Smooth muscle cell (in vitro differentiated cells): Measurements from ENCODE around the gene DNAH17. TPM values are rescaled to one million over a fixed set of nuclear protein-coding genes. Genes with fewer than 3 reads are reported as not detected.

Source experiments
- DNase-seq: peaks from one replicate; lab custom pipeline; 2025; ENCODE audit not compliant: unreplicated experiment; lab: John Stamatoyannopoulos, UW
- H2AFZ ChIP-seq: fragments of 200-600 bp; sonication (generic); 2 replicates; pipeline ENCODE4 v1.6.0; 2016; ENCODE audit warnings: antibody characterized with exemption, low read depth, mild to moderate bottlenecking
- H3F3A ChIP-seq: fragments of 200-600 bp; sonication (generic); 2 replicates; pipeline ENCODE4 v1.6.0; 2017; ENCODE audit warnings: antibody characterized with exemption, low read depth
- H3K27ac ChIP-seq: fragments of 200-600 bp; sonication (generic); 2 replicates; pipeline ENCODE4 v1.5.1; 2016; ENCODE audit warnings: low read depth, mild to moderate bottlenecking
- H3K27me3 ChIP-seq: fragments of 200-600 bp; sonication (generic); 2 replicates; pipeline ENCODE4 v1.6.1; 2016; ENCODE audit warnings: low read depth, mild to moderate bottlenecking
- H3K36me3 ChIP-seq: fragments of 200-600 bp; sonication (generic); 2 replicates; pipeline ENCODE4 v1.5.1; 2016; ENCODE audit warnings: low read depth
- H3K4me1 ChIP-seq: fragments of 200-600 bp; sonication (generic); 2 replicates; pipeline ENCODE4 v1.5.1; 2016; ENCODE audit warnings: low read depth
- H3K4me2 ChIP-seq: fragments of 200-600 bp; sonication (generic); 2 replicates; pipeline ENCODE4 v1.6.0; 2016; ENCODE audit warnings: mild to moderate bottlenecking
- H3K4me3 ChIP-seq: fragments of 200-600 bp; sonication (generic); 2 replicates; pipeline ENCODE4 v1.5.1; 2016; ENCODE audit warnings: mild to moderate bottlenecking
- H3K79me2 ChIP-seq: fragments of 200-600 bp; sonication (generic); 2 replicates; pipeline ENCODE4 v1.6.0; 2016; ENCODE audit warnings: low read depth, mild to moderate bottlenecking
- H3K9ac ChIP-seq: fragments of 200-600 bp; sonication (generic); 2 replicates; pipeline ENCODE4 v1.6.0; 2016; ENCODE audit warnings: low read depth
- H3K9me3 ChIP-seq: fragments of 200-600 bp; sonication (generic); replicated peaks from 2 replicates; pipeline ENCODE4 v1.5.1; 2016; ENCODE audit warnings: low read depth
- H4K20me1 ChIP-seq: fragments of 200-600 bp; sonication (generic); 2 replicates; pipeline ENCODE4 v1.6.0; 2016; ENCODE audit warnings: low read depth
- CTCF ChIP-seq: fragments of 200-600 bp; sonication (generic); IDR thresholded peaks from 2 replicates; pipeline ENCODE4 v1.5.1; 2017; ENCODE audit warnings: borderline replicate concordance, mild to moderate bottlenecking, antibody characterized with exemption; ENCODE audit not compliant: insufficient read depth, poor library complexity, severe bottlenecking
- WGBS: methylation state at CpG from one replicate; pipeline ENCODE4 v1.1.7; 2016; ENCODE audit warnings: low lambda C conversion rate; 5-methylcytosine and 5-hydroxymethylcytosine counted together
- polyA plus RNA-seq: library from polyadenylated mRNA; unstranded; fragments of >200 nt; fragmentation: Nextera tagmentation; extraction: Ambion mirVana; gene quantifications from 2 replicates; pipeline ENCODE4 v1.2.1, GENCODE V29; 2016
- total RNA-seq: library from RNA; depleted of rRNA; stranded (reverse); fragments of >200 nt; gene quantifications from 2 replicates; pipeline ENCODE4 v1.2.3, GENCODE V29; 2014

DNAH17 gene
- total and polyA plus RNA-seq, 2 experiments from 2014 or later, result 0.18 to 0.98 TPM

DNA sequence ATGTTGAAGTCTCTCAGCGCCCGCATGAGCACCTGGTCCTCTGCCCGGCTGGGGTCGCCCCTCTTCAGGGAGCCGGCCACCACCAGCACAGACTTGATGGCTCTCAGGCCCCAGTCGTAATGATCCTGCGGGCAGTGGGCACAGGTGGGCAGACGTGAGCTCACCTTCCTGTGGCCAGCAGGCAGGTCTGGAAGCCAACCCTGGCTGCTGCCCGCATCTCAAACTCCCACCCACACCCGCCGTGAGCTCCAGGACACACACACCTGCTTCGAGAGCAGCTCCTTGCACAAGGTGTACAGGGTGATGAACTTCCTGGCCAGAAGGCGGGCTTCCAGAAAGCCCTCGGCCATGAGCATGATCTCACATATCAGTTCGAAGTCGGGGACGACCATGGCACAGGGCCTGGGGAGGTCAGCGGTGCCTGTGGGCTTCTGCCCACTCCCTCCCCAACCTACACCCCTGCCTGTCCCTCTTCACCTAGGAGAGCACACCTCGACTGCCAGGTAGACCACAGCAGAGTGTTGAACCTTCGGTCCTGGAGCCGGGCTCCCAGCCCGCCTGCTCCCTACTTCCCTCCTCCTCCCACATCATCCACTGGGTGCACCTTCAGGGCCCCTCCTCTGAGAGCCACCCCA, 82.4 kb downstream of the DNAH17 start:
- Histone ChIP-seq H3K4me3 (no peak overlapping the region), H3K27me3 (no peaks in the 10 kb centered on the region), H3K27ac (no peak overlapping the region), H3K4me2 (no peak overlapping the region), H3K36me3 (no peaks in the 10 kb centered on the region), H4K20me1 (no peaks in the 10 kb centered on the region), H3K79me2 (no peaks in the 10 kb centered on the region), H2AFZ (no peak overlapping the region), H3K9ac (no peak overlapping the region), H3F3A (no peaks in the 10 kb centered on the region), H3K4me1 (no peaks in the 10 kb centered on the region), H3K9me3 (no peaks in the 10 kb centered on the region)
- WGBS, result 93% methylated on average over 22 of the region's 22 CpGs
- no peak for DNase-seq
- no peak for TF ChIP-seq CTCF

DNA sequence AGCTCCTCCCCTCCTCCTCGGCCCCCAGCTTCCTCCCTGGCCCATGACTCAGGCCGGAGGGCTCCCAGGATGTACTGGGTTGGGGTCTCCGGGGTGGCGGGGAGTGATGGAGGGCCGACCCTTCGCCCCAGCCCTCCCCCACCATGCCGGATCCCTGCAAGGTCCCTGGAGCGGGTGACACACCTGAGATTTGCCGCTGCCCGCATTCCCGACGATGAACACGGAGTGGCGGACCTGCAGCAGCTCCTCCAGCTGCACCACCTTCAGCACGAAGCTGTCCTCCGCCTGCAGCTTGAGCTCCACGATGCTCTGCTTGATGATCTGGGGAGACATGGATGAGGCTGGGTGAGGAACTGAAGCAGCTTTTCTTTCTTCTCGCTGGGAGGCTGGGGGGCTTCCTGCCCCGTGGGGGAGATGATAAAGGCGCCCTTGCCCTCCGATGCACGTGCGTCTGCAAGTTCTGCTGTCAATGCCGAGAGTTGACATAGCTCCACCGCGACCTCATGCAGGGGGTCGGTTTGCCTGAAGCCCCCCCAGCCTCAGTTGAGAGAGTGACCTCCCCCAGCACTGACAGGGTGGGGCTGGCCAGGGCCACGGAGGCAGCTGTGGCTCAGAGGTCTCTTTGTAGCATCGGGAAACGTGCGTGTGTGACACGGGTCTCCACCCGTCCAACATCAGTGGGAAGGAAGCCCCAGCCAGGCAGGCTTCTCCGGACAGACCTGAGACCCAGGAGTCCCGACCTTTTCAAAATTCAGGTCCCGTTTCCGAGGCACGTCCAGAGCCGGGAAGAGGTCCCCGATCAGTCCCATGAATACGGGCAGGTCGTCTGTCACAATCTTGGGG, 83.1 kb downstream of the DNAH17 start:
- 88% methylated on average over 37 of the region's 42 CpGs for WGBS
- no peak for TF ChIP-seq CTCF
- no peak for DNase-seq

GRCh38 chr17:78493450-78493849, 83.7 kb downstream of the DNAH17 start:
- 84% methylated on average over 9 of the region's 9 CpGs for WGBS
- Histone ChIP-seq H3K79me2 (no peaks in the 10 kb centered on the region), H3K4me2 (no peak overlapping the region), H3K27me3 (no peaks in the 10 kb centered on the region), H3K27ac (no peak overlapping the region), H3K9ac (no peak overlapping the region), H3K4me3 (no peak overlapping the region), H3K9me3 (no peaks in the 10 kb centered on the region), H4K20me1 (no peaks in the 10 kb centered on the region), H2AFZ (no peak overlapping the region), H3F3A (no peaks in the 10 kb centered on the region), H3K36me3 (no peaks in the 10 kb centered on the region), H3K4me1 (no peaks in the 10 kb centered on the region)
- DNase-seq, result no peak
- no peak for TF ChIP-seq CTCF

More for the DNA sequence above, 83.1 kb downstream of the DNAH17 start:
- Histone ChIP-seq H3K79me2 (no peaks in the 10 kb centered on the region), H3K27me3 (no peaks in the 10 kb centered on the region), H3K4me2 (no peak overlapping the region), H3K4me1 (no peaks in the 10 kb centered on the region), H3K4me3 (no peak overlapping the region), H3K9ac (no peak overlapping the region), H4K20me1 (no peaks in the 10 kb centered on the region), H3K36me3 (no peaks in the 10 kb centered on the region), H3K27ac (no peak overlapping the region), H2AFZ (no peak overlapping the region), H3K9me3 (no peaks in the 10 kb centered on the region), H3F3A (no peaks in the 10 kb centered on the region)
